ENCODE data around the gene SIAH2.
"Not testable (repeated sequence)": the region's sequence is repeated elsewhere in the genome, so short reads cannot be mapped to it uniquely, and the experiment has no call there.

SIAH2 gene, protein sequence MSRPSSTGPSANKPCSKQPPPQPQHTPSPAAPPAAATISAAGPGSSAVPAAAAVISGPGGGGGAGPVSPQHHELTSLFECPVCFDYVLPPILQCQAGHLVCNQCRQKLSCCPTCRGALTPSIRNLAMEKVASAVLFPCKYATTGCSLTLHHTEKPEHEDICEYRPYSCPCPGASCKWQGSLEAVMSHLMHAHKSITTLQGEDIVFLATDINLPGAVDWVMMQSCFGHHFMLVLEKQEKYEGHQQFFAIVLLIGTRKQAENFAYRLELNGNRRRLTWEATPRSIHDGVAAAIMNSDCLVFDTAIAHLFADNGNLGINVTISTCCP

DNA sequence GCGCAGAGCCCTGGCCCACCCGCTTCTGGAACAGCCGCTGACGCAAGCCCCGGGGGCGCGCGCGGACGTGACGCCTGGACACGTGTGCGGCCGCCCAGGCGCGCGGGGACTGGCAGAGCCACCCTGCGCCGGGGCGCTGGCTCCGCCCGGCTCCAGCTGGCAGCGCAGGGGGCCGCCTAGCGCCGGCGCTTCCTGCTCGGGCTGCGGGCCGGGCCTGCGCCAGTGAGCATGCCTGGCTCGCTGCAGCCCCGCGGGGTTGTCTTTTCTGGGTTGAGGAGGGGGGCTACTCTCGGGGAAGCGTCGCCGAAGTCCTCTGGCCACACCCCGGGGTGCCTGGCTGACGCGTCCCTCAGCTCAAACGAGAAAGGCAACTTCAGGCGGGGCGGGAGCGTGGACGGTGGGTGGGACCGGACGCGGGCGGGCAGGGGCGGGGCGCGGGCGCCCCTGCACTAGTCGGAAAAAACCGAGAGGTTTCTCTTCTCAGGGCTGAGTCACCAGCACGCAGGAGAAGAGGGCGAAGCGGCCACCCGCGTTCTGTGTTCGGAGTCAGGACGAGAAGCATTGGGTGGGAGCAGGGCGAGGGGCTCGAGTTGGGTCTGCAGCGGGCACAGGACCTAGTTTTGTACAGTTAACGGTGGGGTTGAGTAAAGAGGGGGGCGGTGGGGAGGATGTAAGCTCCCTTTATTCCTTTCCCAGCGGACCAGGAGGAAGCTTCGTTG is at the start of gene SIAH2:
TSS of gene SIAH2 (minus strand) at position 48 of the 719 bp plus-strand sequence. CDS start 320 bp downstream, outside the sequence.
- H3K27me3 ChIP-seq (ENCODE audit: control insufficient read depth in 1 of 2, insufficient read depth in 2 of 2, low read length in 2 of 2): no peaks in the 10 kb centered on the region
- peak within 1 kb of the TSS; percentile 91 to 92 for H3K9ac ChIP-seq (ENCODE audit: low read depth in 1 of 2, low read length in 2 of 2)
- peaks cover 32 to 35% of the 10 kb centered on the region in 2 donors for H3K4me1 ChIP-seq (ENCODE audit: control insufficient read depth in 1 of 2, insufficient read depth in 2 of 2, low read length in 2 of 2)
- no peaks in the 10 kb centered on the region for H3K36me3 ChIP-seq (ENCODE audit: control insufficient read depth in 1 of 2, insufficient read depth in 2 of 2, low read length in 2 of 2)
- H3K9me3 ChIP-seq (ENCODE audit: control insufficient read depth in 1 of 2, low read length in 2 of 2): no peaks in the 10 kb centered on the region
- peak within 1 kb of the TSS; percentile 92 to 93 for H3K4me3 ChIP-seq (ENCODE audit: low read depth in 1 of 2, low read length in 2 of 2)
- H3K27ac ChIP-seq (ENCODE audit: low read depth, low read length): peak within 1 kb of the TSS; percentile 98

DNA sequence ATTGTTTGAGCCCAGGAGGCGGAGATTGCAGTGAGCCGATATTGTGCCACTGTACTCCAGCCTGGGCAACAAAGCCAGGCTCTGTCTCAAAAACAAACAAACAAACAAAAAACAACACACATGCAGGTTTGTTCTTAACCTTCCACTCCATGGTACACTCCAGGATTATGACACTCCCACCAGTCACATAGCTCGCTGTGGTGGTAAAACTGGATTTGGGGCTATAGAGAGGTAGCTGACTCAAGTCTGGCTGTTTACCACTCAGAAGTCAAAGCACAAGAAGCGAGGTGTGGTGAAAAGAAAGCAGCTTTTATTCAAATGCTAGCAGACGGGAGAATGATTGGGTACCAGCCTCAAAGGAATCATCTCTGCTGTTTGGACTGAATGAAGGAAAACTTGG is 49.0 kb upstream of the SIAH2 start:
- H3K36me3 ChIP-seq (ENCODE audit: control insufficient read depth in 1 of 2, insufficient read depth in 2 of 2, low read length in 2 of 2): no peaks in the 10 kb centered on the region
- no peaks in the 10 kb centered on the region for H3K4me1 ChIP-seq (ENCODE audit: control insufficient read depth in 1 of 2, insufficient read depth in 2 of 2, low read length in 2 of 2)
- H3K27ac ChIP-seq (ENCODE audit: low read depth, low read length): no peak overlapping the region
- no peaks in the 10 kb centered on the region for H3K27me3 ChIP-seq (ENCODE audit: control insufficient read depth in 1 of 2, insufficient read depth in 2 of 2, low read length in 2 of 2)
- H3K9ac ChIP-seq (ENCODE audit: low read depth in 1 of 2, low read length in 2 of 2): no peak overlapping the region
- no peak overlapping the region for H3K4me3 ChIP-seq (ENCODE audit: low read depth in 1 of 2, low read length in 2 of 2)
- H3K9me3 ChIP-seq (ENCODE audit: control insufficient read depth in 1 of 2, low read length in 2 of 2): no peaks in the 10 kb centered on the region

DNA sequence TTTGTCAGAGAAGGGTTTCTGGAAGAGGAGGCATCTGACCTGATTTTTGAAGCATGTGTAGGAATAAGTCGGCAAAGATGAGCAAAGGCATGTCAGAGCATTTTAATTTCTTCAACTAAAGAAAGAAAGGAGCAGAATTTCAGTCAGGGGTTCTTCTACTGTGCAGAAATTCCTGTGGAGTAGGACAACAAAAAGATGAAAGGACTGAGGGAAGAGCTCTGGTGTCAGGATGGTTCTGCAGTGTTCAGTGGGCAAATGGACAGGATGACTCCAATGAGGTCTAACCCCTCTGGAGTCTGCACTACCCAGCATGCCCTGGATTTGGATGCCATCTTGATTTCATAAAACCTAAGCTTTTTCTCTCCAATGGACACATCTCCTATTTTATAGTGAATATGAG is 47.7 kb upstream of the SIAH2 start:
- Histone ChIP-seq H3K4me1 (ENCODE audit: control insufficient read depth in 1 of 2, insufficient read depth in 2 of 2, low read length in 2 of 2) (no peaks in the 10 kb centered on the region), H3K27me3 (ENCODE audit: control insufficient read depth in 1 of 2, insufficient read depth in 2 of 2, low read length in 2 of 2) (no peaks in the 10 kb centered on the region), H3K36me3 (ENCODE audit: control insufficient read depth in 1 of 2, insufficient read depth in 2 of 2, low read length in 2 of 2) (no peaks in the 10 kb centered on the region), H3K9ac (ENCODE audit: low read depth in 1 of 2, low read length in 2 of 2) (no peak overlapping the region), H3K9me3 (ENCODE audit: control insufficient read depth in 1 of 2, low read length in 2 of 2) (no peaks in the 10 kb centered on the region), H3K4me3 (ENCODE audit: low read depth in 1 of 2, low read length in 2 of 2) (no peak overlapping the region), H3K27ac (ENCODE audit: low read depth, low read length) (no peak overlapping the region)

DNA sequence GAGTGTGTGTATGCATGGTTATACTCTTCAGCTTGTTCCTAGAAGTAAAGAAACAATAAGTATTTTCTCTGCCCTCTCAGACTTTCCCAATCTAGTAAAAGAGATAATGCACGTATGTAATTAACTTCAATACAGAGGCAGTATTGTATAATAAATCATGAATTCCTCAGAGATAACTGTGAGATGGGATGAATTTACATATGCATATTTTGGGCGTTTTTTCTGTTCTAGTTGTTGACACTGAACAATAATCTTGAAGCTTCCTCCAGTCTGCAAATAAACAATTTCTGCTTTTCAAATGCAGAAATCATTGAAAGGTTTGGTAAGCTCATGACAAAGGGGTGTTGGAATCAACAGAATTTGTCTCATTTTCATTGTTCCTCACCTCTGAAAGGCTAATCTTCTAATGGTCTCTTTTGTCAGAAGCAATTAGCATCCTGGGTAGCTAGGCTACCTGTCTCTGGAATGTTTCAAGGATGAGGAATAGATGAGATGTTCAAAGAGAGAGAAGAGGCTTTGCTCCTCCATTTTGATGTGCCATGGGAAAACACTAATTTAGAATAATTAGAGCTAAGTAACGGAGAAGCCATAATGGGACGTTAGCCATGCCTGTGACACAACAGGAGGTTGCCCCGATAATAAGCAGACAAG is 43.3 kb upstream of the SIAH2 start:
- no peaks in the 10 kb centered on the region for H3K9me3 ChIP-seq (ENCODE audit: control insufficient read depth in 1 of 2, low read length in 2 of 2)
- H3K27me3 ChIP-seq (ENCODE audit: control insufficient read depth in 1 of 2, insufficient read depth in 2 of 2, low read length in 2 of 2): peaks cover 0 to 2% of the 10 kb centered on the region in 2 donors
- no peaks in the 10 kb centered on the region for H3K4me1 ChIP-seq (ENCODE audit: control insufficient read depth in 1 of 2, insufficient read depth in 2 of 2, low read length in 2 of 2)
- H3K27ac ChIP-seq (ENCODE audit: low read depth, low read length): no peak overlapping the region
- no peaks in the 10 kb centered on the region for H3K36me3 ChIP-seq (ENCODE audit: control insufficient read depth in 1 of 2, insufficient read depth in 2 of 2, low read length in 2 of 2)
- H3K4me3 ChIP-seq (ENCODE audit: low read depth in 1 of 2, low read length in 2 of 2): no peak overlapping the region
- H3K9ac ChIP-seq (ENCODE audit: low read depth in 1 of 2, low read length in 2 of 2): no peak overlapping the region

DNA sequence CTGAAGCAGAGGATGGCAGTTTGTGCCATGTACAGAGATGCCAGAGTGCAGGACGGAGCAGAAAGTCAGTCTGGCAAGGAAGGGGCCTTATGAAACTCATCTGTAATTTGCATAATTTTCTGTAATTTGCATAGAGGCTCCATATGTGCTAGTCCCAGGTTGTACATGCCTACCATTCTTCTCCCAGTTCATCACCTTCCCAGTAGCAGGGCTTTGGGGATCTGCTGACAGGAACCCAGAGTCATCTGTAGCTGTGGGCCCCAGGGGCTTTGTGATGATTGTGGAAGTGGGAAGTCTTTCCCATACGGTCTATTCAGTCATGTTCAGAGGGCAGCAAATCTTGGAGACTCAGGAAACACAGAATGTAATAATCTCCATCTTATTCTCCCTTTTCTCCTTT is 42.4 kb upstream of the SIAH2 start:
- Histone ChIP-seq H3K27ac (ENCODE audit: low read depth, low read length) (no peak overlapping the region), H3K9me3 (ENCODE audit: control insufficient read depth in 1 of 2, low read length in 2 of 2) (no peaks in the 10 kb centered on the region), H3K27me3 (ENCODE audit: control insufficient read depth in 1 of 2, insufficient read depth in 2 of 2, low read length in 2 of 2) (peaks cover 0 to 2% of the 10 kb centered on the region in 2 donors), H3K4me1 (ENCODE audit: control insufficient read depth in 1 of 2, insufficient read depth in 2 of 2, low read length in 2 of 2) (no peaks in the 10 kb centered on the region), H3K9ac (ENCODE audit: low read depth in 1 of 2, low read length in 2 of 2) (no peak overlapping the region), H3K36me3 (ENCODE audit: control insufficient read depth in 1 of 2, insufficient read depth in 2 of 2, low read length in 2 of 2) (no peaks in the 10 kb centered on the region), H3K4me3 (ENCODE audit: low read depth in 1 of 2, low read length in 2 of 2) (no peak overlapping the region)

DNA sequence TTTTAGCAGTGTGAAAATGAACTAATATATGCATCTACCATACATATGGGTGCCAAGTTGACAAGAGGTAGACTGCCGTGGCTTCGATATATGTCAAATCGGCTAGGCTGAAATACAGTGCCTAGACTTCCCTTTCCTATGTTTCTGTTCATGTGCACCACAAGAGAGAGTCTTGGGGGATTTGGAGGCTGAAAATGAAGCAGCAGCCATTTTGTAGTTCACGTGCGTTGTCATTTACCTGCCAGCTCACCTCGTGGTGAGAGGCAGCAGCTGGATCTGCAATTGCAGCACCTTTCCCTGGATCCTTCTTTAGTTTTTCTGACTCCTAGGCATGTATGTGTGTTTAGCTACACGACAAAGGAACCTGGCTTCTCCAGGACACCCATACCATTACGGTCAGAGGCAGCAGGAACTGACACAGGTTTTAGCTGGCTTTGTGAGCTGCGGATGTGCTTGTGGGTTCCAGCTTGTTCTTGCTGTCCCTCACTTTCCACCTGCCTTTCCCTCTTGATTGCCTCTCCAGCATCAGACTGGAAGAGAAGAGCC is 40.5 kb upstream of the SIAH2 start:
- no peaks in the 10 kb centered on the region for H3K4me1 ChIP-seq (ENCODE audit: control insufficient read depth in 1 of 2, insufficient read depth in 2 of 2, low read length in 2 of 2)
- H3K36me3 ChIP-seq (ENCODE audit: control insufficient read depth in 1 of 2, insufficient read depth in 2 of 2, low read length in 2 of 2): no peaks in the 10 kb centered on the region
- H3K9ac ChIP-seq (ENCODE audit: low read depth in 1 of 2, low read length in 2 of 2): no peak overlapping the region
- no peaks in the 10 kb centered on the region for H3K9me3 ChIP-seq (ENCODE audit: control insufficient read depth in 1 of 2, low read length in 2 of 2)
- H3K27ac ChIP-seq (ENCODE audit: low read depth, low read length): no peak overlapping the region
- no peak overlapping the region for H3K4me3 ChIP-seq (ENCODE audit: low read depth in 1 of 2, low read length in 2 of 2)
- H3K27me3 ChIP-seq (ENCODE audit: control insufficient read depth in 1 of 2, insufficient read depth in 2 of 2, low read length in 2 of 2): peaks cover 0 to 2% of the 10 kb centered on the region in 2 donors

DNA sequence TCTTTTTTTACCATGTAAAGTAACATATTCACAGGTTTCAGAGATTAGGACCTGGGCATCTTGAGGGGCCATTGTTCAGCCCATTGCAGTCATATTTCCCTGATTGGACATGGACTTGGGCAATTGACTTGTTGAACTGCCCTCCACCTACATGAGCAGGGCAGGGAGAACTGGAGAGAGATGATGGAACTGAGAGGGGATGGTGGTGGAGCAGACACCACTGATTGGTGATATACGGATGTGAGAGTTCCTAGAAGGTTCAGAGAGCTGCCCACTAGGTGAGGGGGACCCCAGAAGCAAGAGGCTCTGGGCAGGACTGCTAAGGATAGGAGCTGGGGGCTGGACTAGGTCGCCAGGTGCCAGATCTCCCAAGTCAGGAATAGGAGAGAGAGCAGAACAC is 37.8 kb upstream of the SIAH2 start:
- Histone ChIP-seq H3K27ac (ENCODE audit: low read depth, low read length) (no peak overlapping the region), H3K4me3 (ENCODE audit: low read depth in 1 of 2, low read length in 2 of 2) (no peak overlapping the region), H3K27me3 (ENCODE audit: control insufficient read depth in 1 of 2, insufficient read depth in 2 of 2, low read length in 2 of 2) (peaks cover 0 to 7% of the 10 kb centered on the region in 2 donors), H3K36me3 (ENCODE audit: control insufficient read depth in 1 of 2, insufficient read depth in 2 of 2, low read length in 2 of 2) (no peaks in the 10 kb centered on the region), H3K4me1 (ENCODE audit: control insufficient read depth in 1 of 2, insufficient read depth in 2 of 2, low read length in 2 of 2) (no peaks in the 10 kb centered on the region), H3K9ac (ENCODE audit: low read depth in 1 of 2, low read length in 2 of 2) (no peak overlapping the region), H3K9me3 (ENCODE audit: control insufficient read depth in 1 of 2, low read length in 2 of 2) (no peaks in the 10 kb centered on the region)

DNA sequence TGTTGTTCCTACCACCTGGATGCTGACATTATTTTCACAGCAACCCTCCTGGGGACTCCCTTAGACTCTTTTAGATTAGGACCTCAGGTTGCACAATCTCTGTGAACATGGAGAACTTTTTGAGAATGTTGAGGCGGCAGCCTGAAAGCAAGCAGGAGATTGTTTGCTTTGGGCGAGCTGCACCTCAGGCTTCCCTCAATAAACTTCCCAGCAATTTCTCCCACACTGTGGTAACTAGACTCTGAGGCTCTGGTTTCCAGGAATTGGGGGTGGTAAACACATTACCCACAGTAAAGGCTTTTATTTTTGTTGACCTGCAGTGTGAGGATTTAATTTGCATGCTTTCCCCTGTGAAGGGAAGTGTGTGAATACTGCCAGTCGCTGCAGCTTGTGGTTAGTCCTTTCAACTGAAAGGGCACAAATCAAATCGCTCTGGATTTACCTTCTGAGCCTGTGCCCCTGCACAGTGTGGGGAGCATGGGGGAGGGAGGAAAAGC is 35.2 kb upstream of the SIAH2 start:
- Histone ChIP-seq H3K27ac (ENCODE audit: low read depth, low read length) (no peak overlapping the region), H3K4me1 (ENCODE audit: control insufficient read depth in 1 of 2, insufficient read depth in 2 of 2, low read length in 2 of 2) (no peaks in the 10 kb centered on the region), H3K36me3 (ENCODE audit: control insufficient read depth in 1 of 2, insufficient read depth in 2 of 2, low read length in 2 of 2) (no peaks in the 10 kb centered on the region), H3K27me3 (ENCODE audit: control insufficient read depth in 1 of 2, insufficient read depth in 2 of 2, low read length in 2 of 2) (peaks cover 0 to 5% of the 10 kb centered on the region in 2 donors), H3K9me3 (ENCODE audit: control insufficient read depth in 1 of 2, low read length in 2 of 2) (no peaks in the 10 kb centered on the region), H3K4me3 (ENCODE audit: low read depth in 1 of 2, low read length in 2 of 2) (no peak overlapping the region), H3K9ac (ENCODE audit: low read depth in 1 of 2, low read length in 2 of 2) (no peak overlapping the region)

DNA sequence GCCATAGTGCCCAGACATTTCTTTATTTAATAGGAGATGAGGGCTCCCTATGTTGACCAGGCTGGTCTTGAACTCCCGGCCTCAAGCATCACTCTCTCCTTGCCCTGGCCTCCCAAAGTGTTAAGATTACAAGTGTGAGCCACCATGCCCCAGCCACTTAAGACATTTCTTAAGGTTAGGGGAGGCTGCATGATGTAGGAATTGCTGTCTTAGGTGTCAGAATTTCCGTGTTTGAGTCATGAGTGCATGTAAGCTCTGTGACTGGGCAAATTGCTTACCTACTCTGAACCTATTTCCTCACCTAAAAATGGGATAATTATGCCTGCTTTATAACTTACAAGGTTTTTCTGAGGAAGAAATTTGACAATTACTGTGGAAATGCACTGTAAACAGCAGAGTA is 34.2 kb upstream of the SIAH2 start:
- Histone ChIP-seq H3K9me3 (ENCODE audit: control insufficient read depth in 1 of 2, low read length in 2 of 2) (no peaks in the 10 kb centered on the region), H3K4me1 (ENCODE audit: control insufficient read depth in 1 of 2, insufficient read depth in 2 of 2, low read length in 2 of 2) (no peaks in the 10 kb centered on the region), H3K27ac (ENCODE audit: low read depth, low read length) (no peak overlapping the region), H3K4me3 (ENCODE audit: low read depth in 1 of 2, low read length in 2 of 2) (no peak overlapping the region), H3K9ac (ENCODE audit: low read depth in 1 of 2, low read length in 2 of 2) (no peak overlapping the region), H3K27me3 (ENCODE audit: control insufficient read depth in 1 of 2, insufficient read depth in 2 of 2, low read length in 2 of 2) (peaks cover 0 to 5% of the 10 kb centered on the region in 2 donors), H3K36me3 (ENCODE audit: control insufficient read depth in 1 of 2, insufficient read depth in 2 of 2, low read length in 2 of 2) (no peaks in the 10 kb centered on the region)

DNA sequence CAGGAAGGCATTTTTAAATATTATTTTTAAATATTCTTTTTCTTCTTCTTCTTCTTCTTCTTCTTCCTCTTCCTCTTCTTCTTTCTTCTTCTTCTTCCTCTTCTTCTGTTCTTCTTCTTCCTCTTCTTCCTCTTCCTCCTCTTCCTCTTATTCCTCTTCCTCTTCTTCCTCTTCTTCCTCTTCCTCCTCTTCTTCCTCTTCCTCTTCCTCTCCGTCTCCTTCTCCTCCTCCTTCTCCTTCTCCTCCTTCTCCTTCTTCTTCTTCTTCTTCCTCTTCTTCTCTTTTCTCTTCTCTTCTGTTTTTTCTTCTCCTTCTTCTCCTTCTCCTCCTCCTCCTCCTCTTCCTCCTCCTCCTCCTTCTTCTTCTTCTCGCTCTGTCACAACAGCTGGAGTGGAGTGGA is 33.6 kb upstream of the SIAH2 start:
- not testable (repeated sequence) for H3K9me3 ChIP-seq (ENCODE audit: control insufficient read depth in 1 of 2, low read length in 2 of 2); H3K27me3 ChIP-seq (ENCODE audit: control insufficient read depth in 1 of 2, insufficient read depth in 2 of 2, low read length in 2 of 2); H3K27ac ChIP-seq (ENCODE audit: low read depth, low read length); H3K36me3 ChIP-seq (ENCODE audit: control insufficient read depth in 1 of 2, insufficient read depth in 2 of 2, low read length in 2 of 2); H3K9ac ChIP-seq (ENCODE audit: low read depth in 1 of 2, low read length in 2 of 2); H3K4me1 ChIP-seq (ENCODE audit: control insufficient read depth in 1 of 2, insufficient read depth in 2 of 2, low read length in 2 of 2); H3K4me3 ChIP-seq (ENCODE audit: low read depth in 1 of 2, low read length in 2 of 2)

Data from duodenal mucosa (tissue), 2 donors.